GM12878 (cell line): Measurements from ENCODE around the gene CAB39. TPM values are rescaled to one million over a fixed set of nuclear protein-coding genes. Genes with fewer than 3 reads are reported as not detected.

Experiments used
- ATAC-seq: fragments of 200-7000 bp; cut with Tn5 transposase; 3 replicates; pipeline ENCODE4 v1.9.1; 2020; ENCODE audit warnings: mild to moderate bottlenecking, moderate library complexity
- BruUV-seq: library from RNA; stranded (reverse); fragments of 400-500 nt; replicated peaks from 2 replicates; lab custom pipeline; 2021; lab: Mats Ljungman, UMichigan
- CTCF ChIA-PET: fragments of 300-600 bp; sonication (Branson Sonifier 250); formaldehyde crosslinking; extraction: SDS; loops from one replicate; lab custom pipeline; 2021; ENCODE audit warnings: inconsistent platforms; lab: Yijun Ruan, JAX
- POLR2A ChIA-PET: fragments of 350-600 bp; formaldehyde crosslinking; extraction: SDS; loops from one replicate; lab custom pipeline; 2021; ENCODE audit warnings: inconsistent platforms; lab: Charles Lee
- RAD21 ChIA-PET: fragments of 300-600 bp; sonication (Branson Sonifier 250); formaldehyde crosslinking; loops from one replicate; lab custom pipeline; 2023; ENCODE audit warnings: antibody characterized with exemption; ENCODE audit not compliant: unreplicated experiment; lab: Charles Lee
- SMC1A ChIA-PET: fragments of 300-600 bp; sonication (Branson Sonifier 250); formaldehyde crosslinking; loops from one replicate; lab custom pipeline; 2023; ENCODE audit not compliant: unreplicated experiment, uncharacterized antibody; lab: Charles Lee
- DNase-seq: peaks from one replicate; pipeline ENCODE4 v3.0.0-alpha.2; 2011; ENCODE audit warnings: low read depth, low spot score
- FAIRE-seq: peaks from 3 replicates; lab custom pipeline; 2011; peaks lifted over from hg19 to GRCh38; lab: Jason Lieb, UNC
- H2AFZ ChIP-seq: 2 replicates; pipeline ENCODE4 v1.6.0; 2011; ENCODE audit warnings: low read depth, low read length, control low read depth; ENCODE audit not compliant: control insufficient read depth
- H3K27ac ChIP-seq: 2 replicates; pipeline ENCODE4 v1.5.1; 2011; ENCODE audit warnings: control low read depth; ENCODE audit not compliant: control insufficient read depth, insufficient read depth
- H3K27me3 ChIP-seq, 2 experiments: replicated peaks in 1 of 2; 2 replicates each; pipeline versions ENCODE4 v1.6.0 to v1.6.1; 2011; ENCODE audit warnings: low read length in 1 of 2; ENCODE audit not compliant: control insufficient read depth in 2 of 2, insufficient read depth in 2 of 2
- H3K36me3 ChIP-seq, 2 experiments: 2 replicates each; pipeline ENCODE4 v1.5.1; 2011; ENCODE audit warnings: low read length in 1 of 2; ENCODE audit not compliant: control insufficient read depth in 2 of 2, insufficient read depth in 2 of 2
- H3K4me1 ChIP-seq: 2 replicates; pipeline ENCODE4 v1.6.1; 2011; ENCODE audit warnings: mild to moderate bottlenecking, low read length, moderate library complexity, mixed read lengths; ENCODE audit not compliant: control insufficient read depth, insufficient read depth
- H3K4me2 ChIP-seq: 2 replicates; pipeline ENCODE4 v1.6.0; 2011; ENCODE audit warnings: control low read depth; ENCODE audit not compliant: control insufficient read depth, insufficient read depth
- H3K4me3 ChIP-seq: fragments of 200-600 bp; sonication (generic); 2 replicates; pipeline ENCODE4 v1.5.1; 2016
- H3K79me2 ChIP-seq: 2 replicates; pipeline ENCODE4 v1.6.0; 2011; ENCODE audit warnings: low read length; ENCODE audit not compliant: control insufficient read depth, insufficient read depth
- H3K9ac ChIP-seq: 2 replicates; pipeline ENCODE4 v1.8.0; 2011; ENCODE audit warnings: low read length, control low read depth, mixed read lengths; ENCODE audit not compliant: control insufficient read depth, insufficient read depth
- H3K9me3 ChIP-seq: replicated peaks from 3 replicates; pipeline ENCODE4 v1.5.1; 2011; ENCODE audit warnings: mild to moderate bottlenecking, low read length; ENCODE audit not compliant: control insufficient read depth, insufficient read depth
- H4K20me1 ChIP-seq: 2 replicates; pipeline ENCODE4 v1.6.0; 2011; ENCODE audit not compliant: control insufficient read depth, insufficient read depth
- GATAD2B ChIP-seq: fragments of 450-650 bp; conservative IDR thresholded peaks from 2 replicates; pipeline ENCODE4 v1.6.1; 2017; ENCODE audit warnings: low read depth, mild to moderate bottlenecking, moderate library complexity
- JUNB ChIP-seq: IDR thresholded peaks from 2 replicates; pipeline ENCODE4 v1.6.1; 2016; ENCODE audit warnings: antibody characterized with exemption, mild to moderate bottlenecking
- RCOR1 ChIP-seq: conservative IDR thresholded peaks from 2 replicates; pipeline ENCODE4 v1.6.1; 2012; ENCODE audit warnings: low read depth, low read length, improper control_type of control experiment
- RELB ChIP-seq: fragments of 450-650 bp; IDR thresholded peaks from 2 replicates; pipeline ENCODE4 v1.6.1; 2017; ENCODE audit warnings: low read depth, mild to moderate bottlenecking, moderate library complexity
- RUNX3 ChIP-seq: IDR thresholded peaks from 2 replicates; pipeline ENCODE4 v1.6.1; 2012; ENCODE audit warnings: low read length, inconsistent platforms
- SREBF1 ChIP-seq: IDR thresholded peaks from 2 replicates; pipeline ENCODE4 v1.6.1; 2012; ENCODE audit warnings: mild to moderate bottlenecking, low read length
- SUPT20H ChIP-seq: IDR thresholded peaks from 2 replicates; pipeline ENCODE4 v1.6.1; 2011; ENCODE audit warnings: low read depth, mild to moderate bottlenecking, low read length, moderate library complexity, borderline replicate concordance; ENCODE audit not compliant: control insufficient read depth
- WGBS: methylation state at CpG from one replicate; pipeline ENCODE4 v1.1.6; 2016; ENCODE audit warnings: low lambda C conversion rate; ENCODE audit not compliant: insufficient replicate concordance, insufficient coverage; ENCODE audit errors: missing lambda C conversion rate; 5-methylcytosine and 5-hydroxymethylcytosine counted together
- in situ Hi-C: fragments of 300-500 bp; cut with MboI; formaldehyde crosslinking; loops from 9 replicates; pipeline ENCODE4 v1.14.3; 2018; ENCODE audit warnings: mixed read lengths
- intact Hi-C: fragments of 100-400 bp; cut with micrococcal nuclease; formaldehyde crosslinking; loops from one replicate; pipeline ENCODE4 v1.14.2; 2022; ENCODE audit not compliant: unreplicated experiment
- polyA plus RNA-seq, 11 experiments: library from polyadenylated mRNA; depleted of rRNA in 4 of 11; unstranded in 6 of 11; stranded (reverse) in 5 of 11; fragments of >200 nt; fragmentation: Nextera tagmentation in 4 of 11; fragmentation: Illumina TruSeq in 1 of 11; extraction: Ambion mirVana in 4 of 11; extraction: Trizol in 1 of 11; gene quantifications; 1 replicate in 1 of 11; 2 replicates in 10 of 11; pipeline versions ENCODE4 v1.2.1 to v1.2.3, GENCODE V29; 2011 to 2016; ENCODE audit warnings: inconsistent platforms in 2 of 11, missing spikeins in 2 of 11, low read depth in 1 of 11
- total RNA-seq, 4 experiments: library from RNA; depleted of rRNA in 3 of 4; stranded (reverse); fragments of >200 nt in 3 of 4; fragmentation: Illumina TruSeq in 1 of 4; extraction: Trizol in 1 of 4; gene quantifications; 2 replicates each; pipeline versions ENCODE4 v1.2.1 to v1.2.3, GENCODE V29; 2013 to 2021

CAB39 gene
- total and polyA plus RNA-seq, 10 of the 15 experiments (the other 5 are each of a cell fraction or from before 2014, with no cell fraction given), result 13.3 to 129 (median 62.9) TPM

DNA sequence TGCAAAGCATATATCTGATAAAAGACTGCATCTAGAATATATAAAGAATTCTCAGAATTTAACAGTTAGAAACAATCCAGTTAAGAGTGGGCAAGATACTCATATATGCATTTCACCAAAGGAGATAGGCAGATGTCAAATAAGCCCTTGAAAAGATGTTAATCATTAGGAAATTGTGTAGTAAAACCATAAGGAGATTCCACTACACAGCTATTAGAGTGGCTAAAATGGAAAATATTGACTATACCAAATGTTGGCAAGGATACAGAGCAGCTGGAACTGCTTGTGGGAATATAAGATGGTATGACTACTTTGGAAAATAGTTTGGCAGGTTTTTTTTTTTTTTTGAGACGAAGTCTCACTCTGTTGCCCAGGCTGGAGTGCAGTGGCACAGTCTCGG is 59.5 kb downstream of the CAB39 start (continued):
- TF ChIP-seq RCOR1, result no peak
- TF ChIP-seq, all 136 proteins: peak for 0

DNA sequence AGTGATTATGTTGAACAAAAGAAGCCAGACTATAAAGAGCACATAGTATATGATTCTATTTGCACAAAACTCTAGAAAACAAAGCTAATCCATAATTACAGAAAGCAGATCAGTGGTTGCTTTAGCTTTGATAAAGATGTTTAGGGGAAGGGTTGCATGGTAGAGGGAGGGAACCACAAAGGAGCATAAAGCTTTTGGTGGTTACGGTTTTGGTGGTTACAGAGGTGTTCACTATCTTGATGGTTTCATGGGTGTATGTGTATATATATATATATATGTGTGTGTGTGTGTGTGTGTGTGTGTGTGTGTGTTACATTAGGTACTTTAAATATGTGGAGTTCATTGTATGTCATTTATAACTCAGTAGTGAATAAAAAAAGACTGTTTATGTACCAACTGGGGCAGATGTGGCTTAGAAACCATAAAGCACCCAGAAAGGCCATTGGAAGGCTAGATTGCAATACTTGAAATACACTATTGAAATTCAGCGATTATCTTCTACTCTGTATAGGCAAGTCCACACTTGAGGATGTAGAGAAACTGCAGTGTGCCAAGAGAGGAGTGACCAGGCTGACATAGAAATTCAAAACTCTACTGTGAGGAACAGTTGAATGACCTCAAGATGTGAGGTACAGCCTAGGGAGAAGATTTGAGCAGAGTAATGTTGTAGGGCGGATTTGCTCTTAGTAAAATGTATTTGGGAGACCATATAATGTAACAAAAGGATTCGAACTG is 60.6 kb downstream of the CAB39 start:
- Histone ChIP-seq H3K4me2 (no peak overlapping the region), H3K4me3 (no peak overlapping the region), H4K20me1 (no peaks in the 10 kb centered on the region)
- ChIA-PET POLR2A (interaction anchor here (0.6 to 1.3 kb wide), 5 partner anchors 10 to 709 kb away, joined by 3 to 8 read pairs (median 4); no protein-coding TSS in a partner anchor), CTCF (interaction anchor here (0.7 to 1.0 kb wide), 2 partner anchors 10 to 16 kb away, joined by 3 to 4 read pairs; no protein-coding TSS in a partner anchor)
- in situ Hi-C loops, result no loop called here
- TF ChIP-seq SREBF1, result no peak
- TF ChIP-seq JUNB, result no peak
- no peak for TF ChIP-seq SUPT20H
- no peak for TF ChIP-seq GATAD2B
- peak; percentile 70 for TF ChIP-seq RUNX3
- TF ChIP-seq RELB, result no peak
- TF ChIP-seq, all 136 proteins: peak for 1
- ChIA-PET SMC1A (interaction anchor here (0.6 to 1.4 kb wide), 5 partner anchors 11 to 46 kb away, joined by 3 to 5 read pairs (median 4); no protein-coding TSS in a partner anchor), RAD21 (interaction anchor here (1.3 to 2.5 kb wide), 2 partner anchors 24 to 59 kb away, joined by 3 to 8 read pairs; no protein-coding TSS in a partner anchor)
- Histone ChIP-seq H2AFZ (no peak overlapping the region), H3K79me2 (peaks cover 12% of the 10 kb centered on the region), H3K4me1 (peaks cover 7% of the 10 kb centered on the region), H3K36me3 (peaks cover 2 to 12% of the 10 kb centered on the region in 2 experiments), H3K27ac (no peak overlapping the region), H3K27me3 (no peaks in the 10 kb centered on the region), H3K9ac (no peak overlapping the region), H3K9me3 (no peaks in the 10 kb centered on the region)
- no peak for FAIRE-seq
- no TSS peak for BruUV-seq
- DNase-seq, result no peak
- 92% methylated on average over 4 of the region's 4 CpGs for WGBS
- intact Hi-C loops, result no loop called here
- ATAC-seq, result no peak; the same call in 2 of the 3 replicates
